AG09319 (cell line): ENCODE measurements around the gene NLGN1.

ENCODE experiments used
- DNase-seq: peaks from one replicate; pipeline ENCODE4 v3.0.0-alpha.2; 2010; ENCODE audit warnings: low read depth; ENCODE audit errors: extremely low read depth
- TF ChIP-seq, protein P1 (sequence below): IDR thresholded peaks from 2 replicates; pipeline ENCODE4 v1.5.1; 2011; ENCODE audit warnings: low read depth, mild to moderate bottlenecking, inconsistent platforms, low read length, moderate library complexity

The NLGN1 gene

DNA sequence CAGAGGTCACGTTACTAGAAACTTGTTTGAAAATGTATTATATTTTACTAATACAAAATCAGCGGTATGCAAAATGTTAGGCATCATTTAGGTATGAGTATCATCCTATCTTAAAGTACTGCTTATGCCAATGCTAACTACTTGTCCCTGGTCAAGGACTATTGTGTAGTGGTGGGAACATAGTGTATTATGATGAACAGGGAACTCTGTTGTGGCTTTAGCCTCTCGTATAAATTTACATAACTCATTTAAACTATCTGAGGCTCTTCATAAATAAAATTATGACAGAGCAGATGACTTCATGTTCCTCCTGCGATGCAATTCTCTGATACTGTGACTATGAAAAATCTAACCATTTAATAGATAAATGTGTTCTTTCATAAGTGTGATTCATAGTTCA, 451.9 kb downstream of the NLGN1 start:
- DNase-seq: no peak
- TF ChIP-seq, protein P1, sequence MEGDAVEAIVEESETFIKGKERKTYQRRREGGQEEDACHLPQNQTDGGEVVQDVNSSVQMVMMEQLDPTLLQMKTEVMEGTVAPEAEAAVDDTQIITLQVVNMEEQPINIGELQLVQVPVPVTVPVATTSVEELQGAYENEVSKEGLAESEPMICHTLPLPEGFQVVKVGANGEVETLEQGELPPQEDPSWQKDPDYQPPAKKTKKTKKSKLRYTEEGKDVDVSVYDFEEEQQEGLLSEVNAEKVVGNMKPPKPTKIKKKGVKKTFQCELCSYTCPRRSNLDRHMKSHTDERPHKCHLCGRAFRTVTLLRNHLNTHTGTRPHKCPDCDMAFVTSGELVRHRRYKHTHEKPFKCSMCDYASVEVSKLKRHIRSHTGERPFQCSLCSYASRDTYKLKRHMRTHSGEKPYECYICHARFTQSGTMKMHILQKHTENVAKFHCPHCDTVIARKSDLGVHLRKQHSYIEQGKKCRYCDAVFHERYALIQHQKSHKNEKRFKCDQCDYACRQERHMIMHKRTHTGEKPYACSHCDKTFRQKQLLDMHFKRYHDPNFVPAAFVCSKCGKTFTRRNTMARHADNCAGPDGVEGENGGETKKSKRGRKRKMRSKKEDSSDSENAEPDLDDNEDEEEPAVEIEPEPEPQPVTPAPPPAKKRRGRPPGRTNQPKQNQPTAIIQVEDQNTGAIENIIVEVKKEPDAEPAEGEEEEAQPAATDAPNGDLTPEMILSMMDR: no peak

DNA sequence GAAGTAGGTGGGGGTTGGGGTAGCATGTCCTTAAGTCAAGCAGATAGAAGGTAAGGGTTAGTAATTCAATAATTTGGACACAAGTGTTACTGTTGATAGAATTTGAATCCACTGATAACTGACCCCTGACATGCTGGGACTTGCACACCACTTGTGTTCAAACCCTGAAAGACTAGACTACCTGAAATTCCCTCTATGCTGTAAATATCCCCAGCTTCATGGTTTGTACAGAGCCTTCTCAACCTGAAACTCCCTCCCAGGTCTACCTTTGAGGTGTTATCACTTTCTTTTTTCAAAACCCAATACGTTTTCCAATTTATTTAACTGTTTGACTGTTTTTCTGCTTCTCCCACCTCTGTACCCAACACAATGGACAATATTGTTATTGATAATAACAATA, 459.6 kb downstream of the NLGN1 start:
- DNase-seq: no peak
- TF ChIP-seq, protein P1: no peak

DNA sequence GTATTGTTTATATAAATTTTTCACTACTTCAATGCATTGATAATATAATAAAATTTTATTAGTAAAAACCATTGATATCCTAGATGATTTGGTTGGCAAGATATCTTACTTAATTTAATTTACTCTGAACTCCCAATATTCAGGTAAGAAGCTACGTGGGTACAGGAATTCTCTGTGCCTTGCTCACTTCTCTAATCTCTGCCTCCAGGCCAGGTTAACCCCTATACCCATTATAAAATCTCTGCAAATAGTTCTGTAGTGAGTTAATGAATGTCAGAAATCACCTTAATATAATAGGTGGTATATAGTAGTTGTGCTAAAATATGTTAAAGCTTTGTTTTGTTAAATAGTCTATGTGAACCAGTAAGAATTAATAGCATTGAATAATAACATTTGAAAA, 465.2 kb downstream of the NLGN1 start:
- TF ChIP-seq, protein P1: no peak
- DNase-seq: no peak

DNA sequence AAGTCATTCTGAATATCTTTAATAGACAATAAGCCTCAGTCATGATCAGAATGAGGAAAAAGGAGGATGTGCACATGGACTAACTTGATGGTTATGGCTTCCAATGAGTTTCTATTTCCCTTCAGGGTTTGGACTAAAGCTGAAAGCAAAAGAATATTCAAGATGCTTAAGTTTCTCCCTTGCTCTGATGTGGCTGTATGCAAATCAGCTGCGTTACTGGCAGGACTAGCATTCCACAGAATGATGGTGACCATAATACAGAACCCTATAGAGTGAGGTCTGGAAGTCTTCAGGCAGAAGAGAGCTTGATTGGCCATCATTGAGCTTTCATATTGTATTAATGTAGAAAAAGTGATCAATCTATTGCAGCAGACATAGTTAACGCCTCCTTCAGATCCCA, 466.0 kb downstream of the NLGN1 start:
- DNase-seq: no peak
- TF ChIP-seq, protein P1: no peak

DNA sequence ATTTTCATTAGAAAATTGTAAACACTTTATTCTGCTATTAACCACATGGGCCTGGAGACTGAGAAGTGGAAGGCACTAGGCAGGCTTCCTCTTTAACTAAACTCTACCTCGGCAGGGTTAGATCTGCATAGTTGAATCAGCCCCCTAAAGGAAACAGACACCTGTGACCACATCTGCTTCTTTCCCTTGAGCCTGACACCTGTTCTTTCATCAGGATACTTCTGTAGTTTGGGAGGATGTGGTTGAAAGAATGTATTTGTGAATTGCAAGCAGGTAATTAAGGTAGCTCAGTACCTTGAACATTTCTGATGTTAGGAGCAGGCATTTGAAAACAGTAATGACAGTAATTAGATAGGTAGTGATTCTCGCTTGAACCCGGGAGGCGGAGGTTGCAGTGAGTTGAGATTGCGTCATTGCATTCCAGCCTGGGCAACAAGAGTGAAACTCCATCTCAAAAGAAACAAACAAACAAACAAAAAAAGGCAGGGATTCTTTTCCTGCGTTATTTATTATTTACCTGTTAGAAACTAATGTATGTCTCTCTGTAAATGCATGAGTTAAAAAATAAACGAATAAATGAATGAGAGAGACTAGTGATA, 468.5 kb downstream of the NLGN1 start:
- TF ChIP-seq, protein P1: no peak
- no peak for DNase-seq

DNA sequence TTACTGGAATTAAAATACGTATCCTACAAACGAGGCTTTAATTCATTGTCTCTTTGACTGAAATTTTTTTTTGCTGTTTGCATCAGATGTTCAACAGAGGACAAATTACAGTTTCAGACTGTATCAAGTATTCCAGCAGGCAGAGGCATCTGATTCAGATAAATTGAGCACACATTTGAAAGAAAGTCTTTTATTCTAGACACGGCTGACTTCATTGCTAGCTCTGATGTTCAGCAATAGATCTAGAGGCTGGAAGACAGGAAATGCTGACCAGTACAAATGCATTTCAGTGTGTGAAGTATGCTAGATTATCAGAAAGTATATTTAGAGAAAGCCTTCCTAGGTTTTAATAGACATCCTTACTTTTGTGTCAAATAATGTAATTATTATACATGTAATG, 472.2 kb downstream of the NLGN1 start:
- no peak for DNase-seq
- TF ChIP-seq, protein P1: no peak

DNA sequence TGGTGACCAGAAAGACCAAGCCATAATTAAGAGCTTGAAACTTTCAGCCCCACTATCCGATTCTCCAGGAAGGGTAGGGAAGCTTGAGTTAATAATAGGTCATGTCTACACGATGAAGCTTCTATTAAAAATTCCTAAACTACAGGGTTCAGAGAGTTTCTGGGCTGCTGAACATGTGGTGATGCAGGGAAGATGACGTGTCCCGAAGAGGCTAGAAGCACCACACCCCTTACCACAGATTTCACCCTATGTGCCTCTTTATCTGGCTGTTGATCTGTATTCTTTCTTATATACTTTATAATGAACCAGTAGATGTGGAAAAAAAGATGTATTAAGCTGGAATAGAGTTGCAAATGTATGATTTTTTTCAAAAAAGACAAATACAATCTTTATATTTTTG, 473.4 kb downstream of the NLGN1 start:
- TF ChIP-seq, protein P1: no peak
- no peak for DNase-seq
